HL-60 (cell line): ENCODE measurements around the gene UPK1B.

Experiments used
- POLR2AphosphoS5 ChIP-seq: IDR thresholded peaks from 2 replicates; pipeline ENCODE4 v1.6.1; 2012; ENCODE audit warnings: low read depth
- SPI1 ChIP-seq: IDR thresholded peaks from 2 replicates; pipeline ENCODE4 v1.6.1; 2012; ENCODE audit warnings: low read depth, mild to moderate bottlenecking, borderline replicate concordance
- TF ChIP-seq, protein P1 (sequence below): IDR thresholded peaks from one replicate; pipeline ENCODE4 v1.5.1; 2011; ENCODE audit warnings: low read length, control low read depth, inconsistent platforms; ENCODE audit not compliant: insufficient read depth
- TF ChIP-seq, protein P2 (sequence below): IDR thresholded peaks from 2 replicates; pipeline ENCODE4 v1.6.1; 2012; ENCODE audit warnings: low read depth; ENCODE audit not compliant: insufficient replicate concordance

DNA sequence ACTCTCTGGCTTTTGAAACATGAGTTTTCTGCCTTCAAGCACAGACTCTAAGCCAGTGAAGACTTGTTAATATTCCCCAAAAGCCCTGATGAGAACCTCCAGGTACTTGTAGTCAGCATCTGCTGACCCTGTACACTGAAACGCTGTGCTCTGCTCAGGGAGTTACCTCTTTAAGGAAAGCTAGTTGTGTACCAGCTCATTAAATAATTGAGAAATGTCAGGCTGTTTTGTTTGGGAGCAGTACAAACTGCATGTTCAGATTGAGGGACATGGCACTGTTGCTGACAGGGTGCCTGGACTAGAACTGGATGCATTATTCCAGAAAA is 21.7 kb downstream of the UPK1B start:
- TF ChIP-seq, protein P1, sequence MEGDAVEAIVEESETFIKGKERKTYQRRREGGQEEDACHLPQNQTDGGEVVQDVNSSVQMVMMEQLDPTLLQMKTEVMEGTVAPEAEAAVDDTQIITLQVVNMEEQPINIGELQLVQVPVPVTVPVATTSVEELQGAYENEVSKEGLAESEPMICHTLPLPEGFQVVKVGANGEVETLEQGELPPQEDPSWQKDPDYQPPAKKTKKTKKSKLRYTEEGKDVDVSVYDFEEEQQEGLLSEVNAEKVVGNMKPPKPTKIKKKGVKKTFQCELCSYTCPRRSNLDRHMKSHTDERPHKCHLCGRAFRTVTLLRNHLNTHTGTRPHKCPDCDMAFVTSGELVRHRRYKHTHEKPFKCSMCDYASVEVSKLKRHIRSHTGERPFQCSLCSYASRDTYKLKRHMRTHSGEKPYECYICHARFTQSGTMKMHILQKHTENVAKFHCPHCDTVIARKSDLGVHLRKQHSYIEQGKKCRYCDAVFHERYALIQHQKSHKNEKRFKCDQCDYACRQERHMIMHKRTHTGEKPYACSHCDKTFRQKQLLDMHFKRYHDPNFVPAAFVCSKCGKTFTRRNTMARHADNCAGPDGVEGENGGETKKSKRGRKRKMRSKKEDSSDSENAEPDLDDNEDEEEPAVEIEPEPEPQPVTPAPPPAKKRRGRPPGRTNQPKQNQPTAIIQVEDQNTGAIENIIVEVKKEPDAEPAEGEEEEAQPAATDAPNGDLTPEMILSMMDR, result no peak
- TF ChIP-seq SPI1 (no peak), POLR2AphosphoS5 (no peak)
- TF ChIP-seq, protein P2, sequence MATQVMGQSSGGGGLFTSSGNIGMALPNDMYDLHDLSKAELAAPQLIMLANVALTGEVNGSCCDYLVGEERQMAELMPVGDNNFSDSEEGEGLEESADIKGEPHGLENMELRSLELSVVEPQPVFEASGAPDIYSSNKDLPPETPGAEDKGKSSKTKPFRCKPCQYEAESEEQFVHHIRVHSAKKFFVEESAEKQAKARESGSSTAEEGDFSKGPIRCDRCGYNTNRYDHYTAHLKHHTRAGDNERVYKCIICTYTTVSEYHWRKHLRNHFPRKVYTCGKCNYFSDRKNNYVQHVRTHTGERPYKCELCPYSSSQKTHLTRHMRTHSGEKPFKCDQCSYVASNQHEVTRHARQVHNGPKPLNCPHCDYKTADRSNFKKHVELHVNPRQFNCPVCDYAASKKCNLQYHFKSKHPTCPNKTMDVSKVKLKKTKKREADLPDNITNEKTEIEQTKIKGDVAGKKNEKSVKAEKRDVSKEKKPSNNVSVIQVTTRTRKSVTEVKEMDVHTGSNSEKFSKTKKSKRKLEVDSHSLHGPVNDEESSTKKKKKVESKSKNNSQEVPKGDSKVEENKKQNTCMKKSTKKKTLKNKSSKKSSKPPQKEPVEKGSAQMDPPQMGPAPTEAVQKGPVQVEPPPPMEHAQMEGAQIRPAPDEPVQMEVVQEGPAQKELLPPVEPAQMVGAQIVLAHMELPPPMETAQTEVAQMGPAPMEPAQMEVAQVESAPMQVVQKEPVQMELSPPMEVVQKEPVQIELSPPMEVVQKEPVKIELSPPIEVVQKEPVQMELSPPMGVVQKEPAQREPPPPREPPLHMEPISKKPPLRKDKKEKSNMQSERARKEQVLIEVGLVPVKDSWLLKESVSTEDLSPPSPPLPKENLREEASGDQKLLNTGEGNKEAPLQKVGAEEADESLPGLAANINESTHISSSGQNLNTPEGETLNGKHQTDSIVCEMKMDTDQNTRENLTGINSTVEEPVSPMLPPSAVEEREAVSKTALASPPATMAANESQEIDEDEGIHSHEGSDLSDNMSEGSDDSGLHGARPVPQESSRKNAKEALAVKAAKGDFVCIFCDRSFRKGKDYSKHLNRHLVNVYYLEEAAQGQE, result no peak
